Kidney (tissue), 14 donors: Measurements from ENCODE around the gene KCNK7. TPM values are rescaled to one million over a fixed set of nuclear protein-coding genes. Genes with fewer than 3 reads are reported as not detected.

ENCODE experiments used
- DNase-seq, 5 donors: peaks; one replicate each; pipeline ENCODE4 v3.0.0-alpha.2; 2013 to 2020
- FAIRE-seq: peaks from 2 replicates; lab custom pipeline; 2012; peaks lifted over from hg19 to GRCh38; lab: Jason Lieb, UNC
- H3K27ac ChIP-seq, 2 donors: one replicate each; pipeline ENCODE4 v1.7.0; 2013; ENCODE audit warnings: low read depth in 2 of 2, low read length in 2 of 2, inconsistent platforms in 1 of 2
- H3K27me3 ChIP-seq: one replicate; pipeline ENCODE4 v1.7.1; 2013; ENCODE audit warnings: low read length, inconsistent platforms; ENCODE audit not compliant: control insufficient read depth, insufficient read depth
- H3K36me3 ChIP-seq, 3 donors: one replicate each; pipeline versions ENCODE4 v1.7.0 to v1.7.1; 2013; ENCODE audit warnings: low read length in 3 of 3, control low read depth in 1 of 3, inconsistent platforms in 1 of 3; ENCODE audit not compliant: insufficient read depth in 3 of 3, control insufficient read depth in 2 of 3
- H3K4me1 ChIP-seq, 3 donors: one replicate each; pipeline versions ENCODE4 v1.7.0 to v1.7.1; 2013; ENCODE audit warnings: low read length in 3 of 3, inconsistent platforms in 1 of 3, low read depth in 1 of 3; ENCODE audit not compliant: control insufficient read depth in 2 of 3, insufficient read depth in 2 of 3
- H3K4me3 ChIP-seq, 3 donors: one replicate each; pipeline versions ENCODE4 v1.7.0 to v1.8.1; 2013; ENCODE audit warnings: low read length in 3 of 3, control low read depth in 1 of 3, inconsistent platforms in 1 of 3
- H3K9ac ChIP-seq, 3 donors: one replicate each; pipeline versions ENCODE4 v1.7.0 to v1.7.1; 2013; ENCODE audit warnings: low read length in 3 of 3, control low read depth in 1 of 3, inconsistent platforms in 1 of 3
- H3K9me3 ChIP-seq, 3 donors: one replicate each; pipeline versions ENCODE4 v1.7.0 to v1.7.1; 2013; ENCODE audit warnings: low read length in 3 of 3, control low read depth in 1 of 3, inconsistent platforms in 1 of 3; ENCODE audit not compliant: control insufficient read depth in 2 of 3, insufficient read depth in 1 of 3
- intact Hi-C: fragments of 100-400 bp; cut with DNase I; formaldehyde crosslinking; loops from one replicate; pipeline ENCODE4 v1.11.1; 2022
- polyA plus RNA-seq: library from polyadenylated mRNA; stranded (reverse); fragments of 350-450 nt; fragmentation: Illumina TruSeq; extraction: RNeasy Lipid Tissue Mini Kit (QIAGEN cat#74804); gene quantifications from one replicate; pipeline ENCODE4 v1.2.3, GENCODE V29; 2014; ENCODE audit warnings: low read depth, low replicate concordance; ENCODE audit not compliant: insufficient read depth
- total RNA-seq: library from RNA; stranded (reverse); fragmentation: NEBNext Ultra II Directional; extraction: Animal tissue kit (Norgen Biotek cat#: 25700); gene quantifications from one replicate; pipeline ENCODE4 v1.2.1, GENCODE V29; 2021
- TF ChIP-seq, protein P1 (sequence below): IDR thresholded peaks from 3 replicates; pipeline ENCODE4 v1.5.1; 2012; ENCODE audit warnings: mild to moderate bottlenecking, moderate library complexity, borderline replicate concordance; ENCODE audit not compliant: insufficient read depth; ENCODE audit errors: extremely low read depth
- donor health status: control.
- donor health status: control.
- donor health status: control.
- donor health status: control.
- donor health status: control.
- donor health status: DM: yes; HTN: yes; CAD: no.
- donor health status: Normal renal cell carcinoma (clear cell type).

KCNK7 gene
- total and polyA plus RNA-seq, 2 donors from 2014 or later, result 0.25 TPM; not detected in 1

DNA sequence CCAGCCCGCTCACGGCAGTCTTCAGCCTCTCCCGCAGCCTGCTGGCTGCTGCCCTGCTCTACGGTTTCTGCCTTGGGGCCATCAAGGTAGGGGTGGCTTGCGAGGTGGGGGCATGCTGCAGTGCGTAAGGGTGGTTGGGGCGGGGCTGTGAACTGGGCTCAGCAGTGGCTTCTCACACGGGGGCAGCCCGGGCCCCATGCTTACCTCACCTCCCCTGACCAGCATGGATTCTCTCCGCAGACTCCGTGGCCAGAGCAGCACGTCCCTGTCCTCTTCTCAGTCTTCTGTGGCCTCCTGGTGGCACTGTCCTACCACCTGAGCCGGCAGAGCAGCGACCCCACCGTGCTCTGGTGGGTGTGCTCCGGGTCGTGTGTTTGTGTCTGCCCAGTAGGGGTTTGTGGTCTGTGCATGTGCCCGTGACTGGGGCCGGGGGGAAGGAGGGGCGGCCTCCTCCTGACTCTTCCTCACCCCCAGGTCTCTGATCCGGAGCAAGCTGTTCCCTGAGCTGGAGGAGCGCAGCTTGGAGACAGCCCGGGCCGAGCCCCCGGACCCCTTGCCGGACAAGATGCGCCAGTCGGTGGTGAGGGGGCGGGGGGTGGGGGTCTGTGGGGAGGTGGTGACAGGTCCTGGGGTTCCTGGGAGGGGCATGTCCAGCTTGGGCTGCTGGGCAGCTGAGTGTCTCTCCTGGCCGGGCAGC is 29.5 kb upstream of the KCNK7 start:
- H3K4me3 ChIP-seq, result no peak overlapping the region
- no peaks in the 10 kb centered on the region for H3K9me3 ChIP-seq
- H3K9ac ChIP-seq, result no peak overlapping the region
- intact Hi-C loops, result no loop called here
- DNase-seq (peak in 1 of 5 donors; percentile 40), FAIRE-seq (no peak)
- H3K36me3 ChIP-seq, result peaks cover 2 to 28% (median 22%) of the 10 kb centered on the region in 3 donors
- TF ChIP-seq, protein P1, sequence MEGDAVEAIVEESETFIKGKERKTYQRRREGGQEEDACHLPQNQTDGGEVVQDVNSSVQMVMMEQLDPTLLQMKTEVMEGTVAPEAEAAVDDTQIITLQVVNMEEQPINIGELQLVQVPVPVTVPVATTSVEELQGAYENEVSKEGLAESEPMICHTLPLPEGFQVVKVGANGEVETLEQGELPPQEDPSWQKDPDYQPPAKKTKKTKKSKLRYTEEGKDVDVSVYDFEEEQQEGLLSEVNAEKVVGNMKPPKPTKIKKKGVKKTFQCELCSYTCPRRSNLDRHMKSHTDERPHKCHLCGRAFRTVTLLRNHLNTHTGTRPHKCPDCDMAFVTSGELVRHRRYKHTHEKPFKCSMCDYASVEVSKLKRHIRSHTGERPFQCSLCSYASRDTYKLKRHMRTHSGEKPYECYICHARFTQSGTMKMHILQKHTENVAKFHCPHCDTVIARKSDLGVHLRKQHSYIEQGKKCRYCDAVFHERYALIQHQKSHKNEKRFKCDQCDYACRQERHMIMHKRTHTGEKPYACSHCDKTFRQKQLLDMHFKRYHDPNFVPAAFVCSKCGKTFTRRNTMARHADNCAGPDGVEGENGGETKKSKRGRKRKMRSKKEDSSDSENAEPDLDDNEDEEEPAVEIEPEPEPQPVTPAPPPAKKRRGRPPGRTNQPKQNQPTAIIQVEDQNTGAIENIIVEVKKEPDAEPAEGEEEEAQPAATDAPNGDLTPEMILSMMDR, result no peak
- H3K27ac ChIP-seq, result no peak overlapping the region
- no peaks in the 10 kb centered on the region for H3K4me1 ChIP-seq
- no peaks in the 10 kb centered on the region for H3K27me3 ChIP-seq

DNA sequence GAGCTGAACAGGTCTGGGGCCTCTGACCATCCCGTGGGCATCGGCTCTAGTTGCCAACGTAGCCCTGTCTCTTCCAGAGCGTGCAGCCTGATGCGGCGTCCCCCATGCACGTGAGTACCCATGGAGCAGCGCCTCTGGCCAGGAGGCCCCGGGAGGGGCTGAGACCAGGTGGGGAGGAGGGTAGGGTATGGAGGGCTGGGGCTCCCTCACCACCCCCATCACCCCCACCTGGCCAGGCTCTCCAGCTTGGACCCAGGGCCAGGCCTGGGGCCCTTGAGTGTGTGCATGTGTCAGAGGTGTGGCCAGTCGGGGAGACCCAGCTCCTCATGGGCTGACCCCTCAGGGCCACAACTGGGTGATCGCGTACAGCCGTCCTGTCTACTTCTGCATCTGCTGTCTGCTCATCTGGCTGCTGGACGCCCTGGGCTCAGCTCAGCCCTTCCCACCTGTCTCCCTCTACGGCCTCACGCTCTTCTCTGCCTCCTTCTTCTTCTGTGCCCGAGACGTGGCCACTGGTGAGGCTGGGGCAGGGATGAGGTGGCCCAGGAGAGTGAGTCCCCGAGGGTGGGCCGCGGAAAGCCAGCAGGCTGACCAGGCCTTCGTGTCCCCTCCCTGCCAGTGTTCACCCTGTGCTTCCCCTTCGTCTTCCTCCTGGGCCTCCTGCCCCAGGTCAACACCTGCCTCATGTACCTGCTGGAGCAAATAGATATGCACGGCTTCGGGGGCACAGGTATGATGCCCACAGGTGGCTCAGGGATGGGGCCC is 28.4 kb upstream of the KCNK7 start:
- no peaks in the 10 kb centered on the region for H3K4me1 ChIP-seq
- no peak overlapping the region for H3K4me3 ChIP-seq
- H3K36me3 ChIP-seq, result peaks cover 3 to 21% (median 18%) of the 10 kb centered on the region in 3 donors
- no peak overlapping the region for H3K9ac ChIP-seq
- H3K27ac ChIP-seq, result no peak overlapping the region
- H3K9me3 ChIP-seq, result no peaks in the 10 kb centered on the region
- TF ChIP-seq, protein P1, result no peak
- H3K27me3 ChIP-seq, result no peaks in the 10 kb centered on the region
- intact Hi-C loops, result no loop called here
- DNase-seq (no peak), FAIRE-seq (no peak)

DNA sequence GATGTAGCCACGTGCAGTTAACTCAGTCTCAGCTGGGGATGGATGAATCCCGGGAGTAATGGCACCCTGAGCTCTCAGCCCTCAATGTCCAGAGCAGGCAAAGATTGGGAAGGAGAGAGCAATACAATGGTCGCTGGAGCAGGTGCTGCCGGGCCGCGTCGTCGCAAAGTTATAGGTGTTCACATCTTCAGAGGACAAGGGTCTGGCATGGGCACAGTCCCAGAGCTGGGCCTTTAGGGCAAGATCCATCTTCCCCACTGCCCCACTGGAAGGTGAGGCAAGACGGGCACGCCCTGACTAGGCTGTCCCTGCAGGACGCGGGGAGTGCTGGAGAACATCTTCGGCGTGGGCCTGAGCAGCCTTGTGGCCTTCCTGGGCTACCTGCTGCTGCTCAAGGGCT is 27.6 kb upstream of the KCNK7 start:
- no peak for FAIRE-seq

More for the DNA sequence above, 27.6 kb upstream of the KCNK7 start:
- Histone ChIP-seq H3K27ac (no peak overlapping the region), H3K4me3 (no peak overlapping the region), H3K27me3 (no peaks in the 10 kb centered on the region), H3K36me3 (peaks cover 4 to 22% (median 14%) of the 10 kb centered on the region in 3 donors), H3K9ac (no peak overlapping the region), H3K9me3 (no peaks in the 10 kb centered on the region), H3K4me1 (no peaks in the 10 kb centered on the region)
- no peak for DNase-seq
- intact Hi-C loops, result no loop called here
- TF ChIP-seq, protein P1, result no peak
